K562 (cell line): ENCODE data around the gene BCAN. TPM values are rescaled to one million over a fixed set of nuclear protein-coding genes. Genes with fewer than 3 reads are reported as not detected.

Source experiments
- ATAC-seq: fragments of 200-7000 bp; cut with Tn5 transposase; 3 replicates; pipeline ENCODE4 v1.9.1; 2020; ENCODE audit warnings: moderate library complexity
- BruUV-seq: library from RNA; stranded (reverse); fragments of 400-500 nt; replicated peaks from 2 replicates; lab custom pipeline; 2021; lab: Mats Ljungman, UMichigan
- CTCF ChIA-PET: fragments of 300-600 bp; formaldehyde crosslinking; extraction: SDS; loops from one replicate; lab custom pipeline; 2021; ENCODE audit warnings: low intra/inter-chr PET ratio; lab: Yijun Ruan, JAX
- POLR2A ChIA-PET: fragments of 300-600, 350-650 bp; sonication (Branson Sonifier 250); formaldehyde crosslinking; extraction: SDS; loops from one replicate; lab custom pipeline; 2021; ENCODE audit warnings: antibody characterized with exemption, inconsistent platforms; lab: Yijun Ruan, JAX
- DNase-seq, 4 experiments: peaks; one replicate each; pipeline versions ENCODE4 v3.0.0 to v3.0.0-alpha.2; 2011 to 2018; ENCODE audit warnings: low spot score in 3 of 4, mixed read lengths in 3 of 4; ENCODE audit errors: extremely low read depth in 1 of 4
- FAIRE-seq: peaks from 2 replicates; lab custom pipeline; 2011; peaks lifted over from hg19 to GRCh38; lab: Jason Lieb, UNC
- H2AFZ ChIP-seq: 2 replicates; pipeline ENCODE4 v1.6.0; 2011; ENCODE audit warnings: low read depth, low read length, control low read depth, inconsistent platforms
- H3K27ac ChIP-seq: fragments of 200-600 bp; 3 replicates; pipeline ENCODE4 v1.8.0; 2011; ENCODE audit warnings: low read depth, mild to moderate bottlenecking, control low read depth, inconsistent platforms, low read length, moderate library complexity, mixed read lengths; ENCODE audit errors: extremely low read depth
- H3K27me3 ChIP-seq, 2 experiments: fragments of 300-600 bp in 1 of 2; 2 replicates in 1 of 2; 3 replicates in 1 of 2; pipeline versions ENCODE4 v1.6.0 to v1.8.0; 2011; ENCODE audit warnings: inconsistent platforms in 2 of 2, low read length in 2 of 2, mild to moderate bottlenecking in 1 of 2, mixed read lengths in 1 of 2, moderate library complexity in 1 of 2; ENCODE audit not compliant: control insufficient read depth in 2 of 2, insufficient read depth in 2 of 2
- H3K36me3 ChIP-seq: fragments of 300-600 bp; 3 replicates; pipeline ENCODE4 v1.8.0; 2011; ENCODE audit warnings: mild to moderate bottlenecking, low read length, inconsistent platforms; ENCODE audit not compliant: control insufficient read depth, insufficient read depth
- H3K4me1 ChIP-seq, 2 experiments: fragments of 200-600 bp in 1 of 2; replicated peaks in 1 of 2; 2 replicates in 1 of 2; 3 replicates in 1 of 2; pipeline versions ENCODE4 v1.5.1 to v1.8.0; 2011; ENCODE audit warnings: inconsistent platforms in 2 of 2, low read length in 2 of 2, mild to moderate bottlenecking in 1 of 2, mixed read lengths in 1 of 2, moderate library complexity in 1 of 2; ENCODE audit not compliant: control insufficient read depth in 2 of 2, insufficient read depth in 2 of 2
- H3K4me2 ChIP-seq: 2 replicates; pipeline ENCODE4 v1.6.1; 2011; ENCODE audit warnings: low read length, control low read depth, inconsistent platforms, mixed read lengths; ENCODE audit not compliant: insufficient read depth
- H3K4me3 ChIP-seq: fragments of 200-600 bp; sonication (generic), shearing (Covaris generic); 2 replicates; pipeline ENCODE4 v1.5.1; 2016; ENCODE audit warnings: control low read depth, inconsistent platforms
- H3K79me2 ChIP-seq: fragments of 200-600 bp; 3 replicates; pipeline ENCODE4 v1.8.0; 2011; ENCODE audit warnings: low read length, inconsistent platforms; ENCODE audit not compliant: control insufficient read depth, insufficient read depth
- H3K9ac ChIP-seq, 2 experiments: 2 replicates each; pipeline versions ENCODE4 v1.6.0 to v1.6.1; 2011; ENCODE audit warnings: low read depth in 2 of 2, low read length in 2 of 2, control low read depth in 1 of 2, inconsistent platforms in 1 of 2, mild to moderate bottlenecking in 1 of 2, mixed read lengths in 1 of 2; ENCODE audit not compliant: insufficient read depth in 1 of 2
- H3K9me1 ChIP-seq: one replicate; pipeline ENCODE4 v1.6.0; 2011; ENCODE audit warnings: inconsistent platforms, mild to moderate bottlenecking, low read length, moderate library complexity; ENCODE audit not compliant: control insufficient read depth, insufficient read depth
- H3K9me3 ChIP-seq: replicated peaks from 2 replicates; pipeline ENCODE4 v1.5.1; 2011; ENCODE audit warnings: low read depth, low read length, inconsistent platforms; ENCODE audit not compliant: control insufficient read depth, insufficient read depth
- H4K20me1 ChIP-seq: replicated peaks from 2 replicates; pipeline ENCODE4 v1.6.1; 2011; ENCODE audit warnings: low read length, inconsistent platforms, mixed read lengths; ENCODE audit not compliant: control insufficient read depth, insufficient read depth
- CTCF ChIP-seq, 3 experiments: IDR thresholded peaks in 2 of 3; conservative IDR thresholded peaks in 1 of 3; 2 replicates each; pipeline ENCODE4 v1.5.1; 2011 to 2012; ENCODE audit warnings: low read length in 3 of 3, mild to moderate bottlenecking in 3 of 3, control low read depth in 2 of 3, improper control_type of control experiment in 1 of 3, inconsistent platforms in 1 of 3, low read depth in 1 of 3, mixed read lengths in 1 of 3, moderate library complexity in 1 of 3; ENCODE audit not compliant: insufficient read depth in 2 of 3
- FOXK2 ChIP-seq, 2 experiments: fragments of 450-650 bp; IDR thresholded peaks in 1 of 2; conservative IDR thresholded peaks in 1 of 2; 2 replicates each; pipeline ENCODE4 v1.6.1; 2016; ENCODE audit warnings: low read depth in 2 of 2, mild to moderate bottlenecking in 1 of 2
- GATAD2B ChIP-seq: fragments of 450-650 bp; IDR thresholded peaks from 2 replicates; pipeline ENCODE4 v1.6.1; 2017; ENCODE audit warnings: mild to moderate bottlenecking, borderline replicate concordance
- HES1 ChIP-seq: fragments of 450-650 bp; IDR thresholded peaks from 2 replicates; pipeline ENCODE4 v1.6.1; 2016; ENCODE audit warnings: low read depth, mild to moderate bottlenecking, moderate library complexity
- ID3 ChIP-seq, 2 experiments: fragments of 250-450 bp in 1 of 2; fragments of 450-650 bp in 1 of 2; sonication (Bioruptor Pico) in 1 of 2; IDR thresholded peaks; 2 replicates each; pipeline versions ENCODE4 v1.6.1 to v1.8.0; 2016 to 2021; ENCODE audit warnings: mild to moderate bottlenecking in 2 of 2, moderate library complexity in 2 of 2, missing compliant biosample characterization in 1 of 2, missing genetic modification characterization in 1 of 2
- PCBP1 ChIP-seq: fragments of 200-400 bp; formaldehyde crosslinking; IDR thresholded peaks from 2 replicates; pipeline ENCODE4 v1.6.1; 2018; ENCODE audit warnings: mild to moderate bottlenecking, low read depth, low read length; ENCODE audit not compliant: poor library complexity, severe bottlenecking
- RCOR1 ChIP-seq, 2 experiments: IDR thresholded peaks; 2 replicates each; pipeline ENCODE4 v1.6.1; 2012; ENCODE audit warnings: low read depth in 2 of 2, low read length in 2 of 2, borderline replicate concordance in 1 of 2, improper control_type of control experiment in 1 of 2
- ZBTB34 ChIP-seq: fragments of 250-450 bp; sonication (Bioruptor Pico); IDR thresholded peaks from 2 replicates; pipeline ENCODE4 v1.8.0; 2021; ENCODE audit warnings: mild to moderate bottlenecking, moderate library complexity
- ZFPM2 ChIP-seq: fragments of 250-450 bp; sonication (Bioruptor Pico); IDR thresholded peaks from 2 replicates; pipeline ENCODE4 v1.5.1; 2022; ENCODE audit warnings: mild to moderate bottlenecking
- ZNF184 ChIP-seq: sonication (generic); formaldehyde crosslinking; IDR thresholded peaks from 2 replicates; pipeline ENCODE4 v1.5.0; 2020; ENCODE audit warnings: missing genetic modification reagents
- ZNF253 ChIP-seq: fragments of 250-450 bp; sonication (Bioruptor Pico); conservative IDR thresholded peaks from 2 replicates; pipeline ENCODE4 v1.6.1; 2021; ENCODE audit warnings: mild to moderate bottlenecking
- ZNF830 ChIP-seq: fragments of 250-450 bp; sonication (Bioruptor Pico); IDR thresholded peaks from 2 replicates; pipeline ENCODE4 v1.5.0; 2021; ENCODE audit warnings: mild to moderate bottlenecking
- whole genome bisulfite sequencing: fragments of 100-300 bp; shearing (Covaris generic); methylation state at CpG from one replicate; pipeline ENCODE4 v1.1.6; 2016; ENCODE audit warnings: low coverage, mixed read lengths; ENCODE audit not compliant: insufficient coverage; ENCODE audit errors: missing lambda C conversion rate; 5-methylcytosine and 5-hydroxymethylcytosine counted together
- in situ Hi-C: fragments of 300-500 bp; cut with MboI; formaldehyde crosslinking; loops from 4 replicates; pipeline ENCODE4 v1.15.0; 2018; ENCODE audit warnings: inconsistent platforms, mixed read lengths
- intact Hi-C: fragments of 100-400 bp; cut with micrococcal nuclease; formaldehyde crosslinking; loops from 2 replicates; pipeline ENCODE4 v1.14.2; 2022
- polyA plus RNA-seq, 8 experiments: library from polyadenylated mRNA; depleted of rRNA in 4 of 8; stranded (reverse) in 5 of 8; unstranded in 3 of 8; fragments of >200 nt; fragmentation: Nextera tagmentation in 2 of 8; fragmentation: Illumina TruSeq in 1 of 8; extraction: Ambion mirVana in 2 of 8; extraction: Trizol in 1 of 8; gene quantifications; 2 replicates each; pipeline versions ENCODE4 v1.2.1 to v1.2.3, GENCODE V29; 2011 to 2014; ENCODE audit warnings: inconsistent platforms in 1 of 8, missing spikeins in 1 of 8
- total RNA-seq, 7 experiments: library from RNA; depleted of rRNA in 6 of 7; stranded (reverse); fragments of >200 nt in 6 of 7; fragmentation: Illumina TruSeq in 2 of 7; extraction: Trizol in 2 of 7; gene quantifications; 2 replicates each; pipeline versions ENCODE4 v1.2.1 to v1.2.3, GENCODE V29; 2011 to 2021; ENCODE audit warnings: low replicate concordance in 1 of 7

BCAN gene
- total and polyA plus RNA-seq, 9 of the 15 experiments (the other 6 are each of a cell fraction or from before 2014, with no cell fraction given) = 0.04 to 0.33 (median 0.14) TPM; not detected in 5

- Histone ChIP-seq H3K4me2 (peak overlapping the region; percentile 93), H3K9ac (peak overlapping the region; percentile 77 to 92)
- FAIRE-seq = peak; percentile 6
- TF ChIP-seq ZNF830 (CRISPR knock-in tag) (no peak), RCOR1 (IDR thresholded peaks at IDR 0.05; ENCODE audit: borderline replicate concordance in 1 of 2, low read depth in 2 of 2, low read length in 2 of 2) (no peak), ZNF184 (CRISPR knock-in tag) (no peak), CTCF (IDR thresholded peaks at IDR 0.05 in 2 of 3, conservative IDR thresholded peaks at IDR 0.05 in 1 of 3; ENCODE audit: insufficient read depth in 2 of 3, low read depth in 1 of 3, low read length in 3 of 3) (peak; percentile 94 to 97 (median 95)), FOXK2 (conservative IDR thresholded peaks at IDR 0.05 in 1 of 2, IDR thresholded peaks at IDR 0.05 in 1 of 2; ENCODE audit: low read depth in 2 of 2) (no peak), HES1 (no peak), ZBTB34 (CRISPR knock-in tag) (no peak), GATAD2B (no peak), ID3 (CRISPR knock-in tag; IDR thresholded peaks at IDR 0.05) (no peak), ID3 (tag; IDR thresholded peaks at IDR 0.05) (no peak), ZNF253 (CRISPR knock-in tag) (no peak), PCBP1 (no peak), ZFPM2 (CRISPR knock-in tag) (no peak)
Measured at GRCh38 chr1:156656806-156657740, 15.2 kb downstream of the BCAN start.

More at GRCh38 chr1:156656806-156657740, 15.2 kb downstream of the BCAN start:
- ATAC-seq (peak; percentile 41), DNase-seq (peak; percentile 76 to 84 (median 80))
- intact Hi-C loops (loop anchor here (1.0 kb wide), 1 partner anchor 30 kb away; no protein-coding TSS in a partner anchor), in situ Hi-C loops (no loop called here)
- H3K27me3 ChIP-seq = no peaks in the 10 kb centered on the region
- peaks cover 88% of the 10 kb centered on the region for H3K79me2 ChIP-seq
- H3K9me1 ChIP-seq = peaks cover 56% of the 10 kb centered on the region
- peaks cover 60% of the 10 kb centered on the region; the same call in 2 of the 3 replicates for H3K36me3 ChIP-seq
- no TSS peak for BruUV-seq
- H3K4me1 ChIP-seq = peaks cover 41 to 60% of the 10 kb centered on the region in 2 experiments
- ChIA-PET CTCF (interaction anchor here (0.7 to 5.1 kb wide), 7 partner anchors 21 to 272 kb away, joined by 3 to 110 read pairs (median 12); partner anchors contain the start of gene NES), POLR2A (interaction anchor here (0.6 to 1.4 kb wide), 2 partner anchors 21 to 70 kb away, joined by 3 to 5 read pairs; no protein-coding TSS in a partner anchor)
- 40% methylated on average over 44 of the region's 54 CpGs for WGBS
- peaks cover 76% of the 10 kb centered on the region for H4K20me1 ChIP-seq
- H3K4me3 ChIP-seq = peak overlapping the region; percentile 19; the same call in 1 of the 2 replicates
- H3K9me3 ChIP-seq = no peaks in the 10 kb centered on the region
- peak overlapping the region; percentile 68 for H3K27ac ChIP-seq
- no peak overlapping the region for H2AFZ ChIP-seq
